GM10248 (cell line): ENCODE results near the gene MGAT1.
A peak's percentile ranks its signal among the peaks of the same experiment; 100 is the strongest.

ENCODE experiments used
- CTCF ChIA-PET: fragments of 300-600 bp; sonication (Branson Sonifier 250); formaldehyde crosslinking; extraction: SDS; loops from one replicate; lab custom pipeline; 2021; ENCODE audit warnings: antibody characterized with exemption; lab: Yijun Ruan, JAX
- POLR2A ChIA-PET: fragments of 350-650 bp; sonication (Branson Sonifier 250); formaldehyde crosslinking; extraction: SDS; loops from one replicate; lab custom pipeline; 2020; ENCODE audit warnings: antibody characterized with exemption; lab: Yijun Ruan, JAX
- DNase-seq: peaks from one replicate; pipeline ENCODE4 v3.0.0; 2012; ENCODE audit errors: extremely low spot score
- TF ChIP-seq, protein P1 (sequence below): IDR thresholded peaks from 2 replicates; pipeline ENCODE4 v1.5.1; 2012; ENCODE audit warnings: mild to moderate bottlenecking, low read depth; ENCODE audit errors: extremely low read depth, missing control alignments, control extremely low read depth

The MGAT1 gene

DNA sequence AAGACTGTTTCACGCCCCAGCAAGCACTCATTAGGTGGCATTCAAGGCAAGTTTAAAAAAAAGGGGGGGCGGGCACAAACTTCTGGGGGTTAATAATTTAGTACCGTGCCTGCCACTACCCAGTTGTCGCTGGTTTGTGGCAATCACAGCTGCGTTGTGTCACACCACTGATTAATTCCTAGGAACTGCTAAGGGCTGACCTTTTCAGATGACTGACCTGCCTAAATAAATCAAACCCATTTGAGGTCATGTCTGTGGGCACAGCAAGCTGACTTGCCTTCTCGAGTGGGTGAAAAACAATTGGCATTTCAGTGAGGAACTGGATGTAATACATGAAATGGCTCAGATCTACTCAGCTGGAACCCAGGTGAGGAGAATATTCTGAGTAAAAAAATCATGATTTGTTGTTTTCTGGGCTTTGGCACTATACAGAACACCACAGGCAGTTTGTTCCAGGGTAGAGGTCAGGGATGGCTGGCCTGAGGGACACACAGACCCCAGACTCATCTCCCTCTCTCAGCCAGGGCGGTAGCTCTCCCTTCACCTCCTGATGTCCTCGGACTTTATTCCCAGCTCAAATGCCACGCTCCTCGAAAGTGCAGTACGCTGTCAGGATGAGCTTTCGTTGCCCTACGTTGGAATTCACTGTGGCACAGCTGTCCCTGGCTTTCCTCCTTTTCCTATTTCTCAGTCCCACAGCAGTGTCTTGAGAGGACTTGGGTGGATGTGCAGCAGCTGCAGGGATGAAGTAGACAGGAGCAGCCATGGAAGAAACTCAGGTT, 15.5 kb upstream of the MGAT1 start:
- POLR2A ChIA-PET, result interaction anchor here (1.0 kb wide), 1 partner anchor 13 kb away, joined by 6 read pairs; no protein-coding TSS in a partner anchor
- no peak for DNase-seq
- TF ChIP-seq, protein P1, sequence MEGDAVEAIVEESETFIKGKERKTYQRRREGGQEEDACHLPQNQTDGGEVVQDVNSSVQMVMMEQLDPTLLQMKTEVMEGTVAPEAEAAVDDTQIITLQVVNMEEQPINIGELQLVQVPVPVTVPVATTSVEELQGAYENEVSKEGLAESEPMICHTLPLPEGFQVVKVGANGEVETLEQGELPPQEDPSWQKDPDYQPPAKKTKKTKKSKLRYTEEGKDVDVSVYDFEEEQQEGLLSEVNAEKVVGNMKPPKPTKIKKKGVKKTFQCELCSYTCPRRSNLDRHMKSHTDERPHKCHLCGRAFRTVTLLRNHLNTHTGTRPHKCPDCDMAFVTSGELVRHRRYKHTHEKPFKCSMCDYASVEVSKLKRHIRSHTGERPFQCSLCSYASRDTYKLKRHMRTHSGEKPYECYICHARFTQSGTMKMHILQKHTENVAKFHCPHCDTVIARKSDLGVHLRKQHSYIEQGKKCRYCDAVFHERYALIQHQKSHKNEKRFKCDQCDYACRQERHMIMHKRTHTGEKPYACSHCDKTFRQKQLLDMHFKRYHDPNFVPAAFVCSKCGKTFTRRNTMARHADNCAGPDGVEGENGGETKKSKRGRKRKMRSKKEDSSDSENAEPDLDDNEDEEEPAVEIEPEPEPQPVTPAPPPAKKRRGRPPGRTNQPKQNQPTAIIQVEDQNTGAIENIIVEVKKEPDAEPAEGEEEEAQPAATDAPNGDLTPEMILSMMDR, result no peak
- CTCF ChIA-PET, result interaction anchor here (0.9 to 3.7 kb wide), 5 partner anchors 10 to 17 kb away, joined by 4 to 21 read pairs (median 5); no protein-coding TSS in a partner anchor

DNA sequence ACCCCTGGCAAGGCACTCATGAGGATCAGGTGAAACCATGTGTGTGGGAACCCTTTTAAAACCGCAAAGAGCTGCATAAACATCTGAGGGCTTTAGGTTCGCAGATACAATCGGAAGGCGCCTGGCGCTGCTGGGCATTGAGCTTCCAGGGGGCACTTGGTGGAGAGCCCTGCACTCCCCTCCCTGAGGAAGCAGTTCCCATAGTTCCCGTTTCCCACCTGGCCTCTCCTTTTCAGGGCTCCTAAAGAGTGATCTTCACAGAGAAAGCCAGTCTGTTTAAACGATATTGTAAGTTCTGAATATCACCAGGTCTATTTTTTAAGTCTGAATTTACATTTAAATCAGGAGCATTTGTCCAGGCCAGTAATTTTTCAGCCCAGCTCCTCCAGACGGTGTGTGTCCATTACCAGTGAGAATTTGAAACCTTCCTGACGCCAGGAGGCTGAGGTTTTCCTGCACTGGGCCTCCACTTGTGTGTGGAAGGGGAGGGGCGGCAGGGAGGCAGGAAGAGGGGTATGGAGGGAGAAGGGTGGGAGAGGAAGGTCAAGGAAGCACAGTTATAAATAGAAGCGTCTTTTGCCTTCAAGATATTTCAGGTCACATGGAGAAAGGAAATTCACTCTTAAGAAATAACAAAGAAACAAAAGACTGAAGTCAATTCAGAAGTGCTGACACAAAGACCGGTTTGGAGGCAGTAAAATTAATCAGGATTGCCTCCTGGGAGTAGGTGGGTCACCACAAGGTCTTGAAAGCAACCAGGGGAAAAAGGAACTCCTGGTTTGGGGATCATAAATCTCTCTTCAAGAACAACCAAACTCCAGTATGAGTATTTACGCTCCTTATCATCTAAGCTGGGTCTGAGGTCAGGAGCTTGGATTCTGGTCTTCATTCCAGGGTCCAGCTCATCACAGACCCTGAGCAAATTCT, 14.3 kb upstream of the MGAT1 start:
- CTCF ChIA-PET, result interaction anchor here (0.8 to 3.7 kb wide), 7 partner anchors 8 to 52 kb away, joined by 3 to 21 read pairs (median 5); no protein-coding TSS in a partner anchor
- POLR2A ChIA-PET, result no interaction called here
- TF ChIP-seq, protein P1, result no peak
- DNase-seq, result no peak

DNA sequence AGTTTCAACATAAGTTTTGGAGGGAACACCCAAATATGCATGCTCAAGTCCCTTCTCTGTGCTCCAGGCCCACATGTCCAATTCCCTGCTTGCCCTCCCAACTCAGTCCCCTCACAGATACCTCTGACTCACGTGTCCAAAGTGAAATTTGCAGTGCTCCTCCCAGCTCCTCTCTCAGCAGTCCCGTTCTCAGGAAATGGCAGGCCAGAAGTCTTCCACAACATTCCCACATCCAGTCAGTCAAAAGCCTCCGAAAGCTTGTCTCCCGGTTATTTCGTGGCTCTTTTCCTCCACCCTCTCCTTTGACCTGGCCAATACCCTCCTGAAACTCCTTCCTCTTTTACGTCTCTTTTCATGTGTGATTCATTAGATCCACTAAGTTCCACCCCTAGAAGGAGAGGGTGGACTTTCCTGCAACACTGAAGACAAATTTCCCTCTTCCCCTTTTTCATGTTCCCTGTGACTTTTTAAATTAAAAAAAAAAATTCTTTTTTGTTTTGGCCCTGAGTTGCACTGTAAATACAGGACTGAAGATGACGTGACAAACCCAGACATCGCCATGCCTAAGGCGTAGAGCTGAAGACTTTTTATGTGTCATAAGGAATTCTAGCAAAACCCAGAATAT, 12.8 kb upstream of the MGAT1 start:
- ChIA-PET POLR2A (no interaction called here), CTCF (interaction anchor here (1.4 to 3.7 kb wide), 3 partner anchors 10 to 53 kb away, joined by 4 to 21 read pairs (median 10); no protein-coding TSS in a partner anchor)
- DNase-seq, result no peak
- TF ChIP-seq, protein P1, result no peak

DNA sequence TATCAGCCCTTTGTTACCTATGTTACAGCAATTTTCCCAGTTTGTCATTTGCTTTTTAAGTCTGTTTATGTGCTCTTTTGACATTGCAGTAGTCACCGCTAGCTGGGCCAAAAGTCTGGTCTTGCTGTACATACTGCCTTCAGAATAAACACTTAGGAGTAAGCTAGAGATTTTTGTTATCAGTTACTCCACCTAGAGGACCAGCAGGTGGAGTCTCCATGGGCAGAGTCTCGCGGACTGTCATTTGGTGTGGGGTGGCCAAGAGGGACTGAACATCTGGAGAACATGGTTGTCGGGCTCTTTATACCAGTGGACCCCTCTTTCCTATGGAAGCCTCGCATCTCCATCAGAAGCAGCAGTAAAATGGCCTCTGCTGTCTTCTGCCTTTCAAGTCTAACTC, 10.8 kb upstream of the MGAT1 start:
- POLR2A ChIA-PET, result no interaction called here
- TF ChIP-seq, protein P1, result peak; percentile 40
- CTCF ChIA-PET, result interaction anchor here (1.1 to 2.7 kb wide), 6 partner anchors 10 to 355 kb away, joined by 3 to 12 read pairs (median 4); no protein-coding TSS in a partner anchor
- DNase-seq, result no peak

DNA sequence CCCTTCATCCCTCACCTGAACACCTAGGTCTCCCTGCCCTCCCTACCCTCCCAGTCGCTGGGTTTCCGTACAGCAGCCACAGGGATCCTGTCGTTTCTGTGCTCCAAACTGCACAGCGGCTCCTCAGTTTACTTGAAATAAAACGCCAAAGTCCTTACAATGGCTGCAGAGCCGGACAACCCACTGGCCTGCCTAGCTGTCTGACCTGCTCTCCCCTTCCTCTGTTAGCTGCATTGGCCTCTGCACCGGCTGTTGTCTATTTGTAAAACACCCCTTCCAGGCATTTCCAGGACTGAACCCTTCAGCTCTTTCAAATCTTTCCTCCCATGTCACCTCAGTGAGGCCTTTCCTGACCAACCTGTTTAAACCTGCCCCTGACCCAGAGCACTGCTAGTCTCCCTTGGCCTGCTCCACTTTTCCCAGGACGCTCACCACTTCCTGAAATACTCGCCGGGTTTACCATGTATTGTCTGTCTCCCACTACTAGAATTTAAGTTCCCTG, 9.1 kb upstream of the MGAT1 start:
- ChIA-PET POLR2A (no interaction called here), CTCF (interaction anchor here (1.5 to 2.7 kb wide), 3 partner anchors 19 to 357 kb away, joined by 3 to 12 read pairs (median 4); no protein-coding TSS in a partner anchor)
- TF ChIP-seq, protein P1, result no peak
- no peak for DNase-seq
